AML-193 (cell line): ENCODE results near the gene SPOCD1.

Experiments used
- DNase-seq, 2 experiments: peaks; one replicate each; lab custom pipeline; 2025; lab: John Stamatoyannopoulos, UW

The SPOCD1 gene

DNA sequence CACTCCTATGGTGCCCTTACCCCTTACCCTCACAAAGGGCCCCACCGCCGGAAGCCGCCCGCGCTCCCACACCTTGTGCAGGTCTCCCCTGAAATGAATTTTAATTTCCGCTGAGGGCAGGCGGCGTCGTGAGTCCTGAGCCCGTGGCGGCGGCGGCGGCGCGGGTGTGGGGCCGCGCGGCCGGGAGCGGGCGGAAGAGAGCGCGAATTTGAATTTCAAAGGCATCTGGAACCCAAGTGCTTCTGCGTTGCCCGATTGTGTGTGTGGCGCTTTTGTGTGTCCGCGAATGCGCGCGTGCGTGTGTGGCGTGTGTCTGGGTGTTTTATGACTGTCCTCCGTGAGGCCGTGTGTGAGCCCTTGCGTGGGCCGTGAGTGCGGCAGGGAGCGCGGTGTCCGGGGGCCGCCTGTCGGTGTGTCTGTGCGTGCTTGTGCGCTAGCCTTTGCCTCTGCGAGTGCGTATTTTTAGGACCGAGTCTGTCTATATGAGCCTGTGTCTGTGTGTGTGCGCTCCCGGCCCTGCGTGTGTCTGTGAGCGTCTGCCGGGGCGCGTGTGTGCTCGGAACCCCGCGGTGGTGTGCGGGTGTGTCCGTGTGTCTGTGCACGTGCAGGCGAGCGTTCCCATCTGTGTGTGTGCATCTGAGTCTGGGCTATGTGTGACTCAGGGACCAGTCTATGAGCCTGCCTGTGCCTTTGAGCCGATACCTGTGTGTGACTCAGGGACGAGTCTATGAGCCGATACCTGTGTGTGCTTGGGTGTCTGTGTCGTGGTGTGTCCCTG lies 43.7 kb downstream of the SPOCD1 start:
- no peak for DNase-seq

DNA sequence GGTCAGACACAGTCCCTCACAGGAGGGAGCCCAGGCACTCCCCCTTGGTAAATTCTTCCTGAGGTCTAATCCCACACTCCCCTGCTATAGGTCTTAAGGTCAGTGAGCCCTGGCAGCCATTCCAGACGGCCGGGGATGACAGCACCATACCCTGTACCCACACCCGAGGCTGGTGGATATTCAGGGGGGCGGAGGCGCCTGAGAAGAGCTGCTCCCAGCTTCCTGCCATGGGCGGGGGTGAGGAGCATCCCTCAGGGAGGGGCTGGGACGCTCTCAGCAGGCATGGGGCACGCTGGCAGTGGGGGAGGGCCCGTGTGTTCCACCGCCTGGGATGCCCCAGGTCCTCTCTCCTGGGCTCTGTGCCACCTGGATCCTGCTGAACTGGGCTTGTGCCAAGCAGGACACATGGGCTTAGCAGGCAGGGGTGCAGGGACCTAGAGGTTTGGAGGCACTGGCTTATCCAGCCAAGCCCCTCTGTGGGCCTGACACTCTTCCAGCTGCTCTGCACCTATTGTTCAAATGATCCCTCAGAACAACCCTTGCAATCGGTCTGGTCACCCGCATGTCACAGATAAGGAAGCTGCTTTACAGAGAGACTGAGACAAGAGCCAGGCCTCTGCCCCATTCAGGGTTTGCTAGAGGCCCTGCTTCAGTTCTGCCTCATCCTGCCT lies 46.0 kb downstream of the SPOCD1 start:
- no peak for DNase-seq

DNA sequence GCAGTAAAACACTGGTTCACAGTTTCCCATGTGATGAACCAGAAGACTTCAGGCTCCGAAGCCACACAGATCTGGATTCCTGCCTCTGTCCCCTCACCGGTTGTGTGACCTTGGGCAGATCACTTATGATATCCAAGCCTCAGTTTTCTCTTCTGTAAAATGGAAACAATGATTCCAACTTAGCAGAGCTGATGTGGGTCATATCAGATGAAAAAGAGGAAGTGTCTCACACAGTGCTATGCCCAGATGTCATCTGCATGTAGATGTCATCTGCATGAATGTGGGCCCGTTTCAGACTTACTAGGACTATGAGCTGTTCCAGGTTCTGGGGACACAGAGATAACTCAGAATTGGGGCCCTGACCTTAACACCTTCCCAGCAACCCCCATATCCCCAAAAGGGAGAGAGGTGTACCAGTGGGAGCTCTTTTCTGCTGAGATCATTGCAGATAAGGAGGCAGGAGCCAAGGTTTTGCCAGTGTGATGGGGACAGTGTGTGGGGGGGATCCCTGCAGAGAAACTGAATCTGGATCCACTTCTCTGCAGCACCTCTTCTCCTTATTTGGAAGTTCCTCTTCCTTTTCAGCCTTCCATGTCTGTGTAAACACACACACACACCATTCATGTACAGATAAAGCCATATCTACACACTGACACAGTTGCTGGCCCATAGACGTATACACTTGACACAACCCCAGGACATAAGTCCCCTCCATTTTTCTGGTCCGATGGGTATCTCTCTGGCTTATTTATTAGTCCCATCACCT lies 46.7 kb downstream of the SPOCD1 start:
- peak in 1 of 2 experiments; percentile 25 for DNase-seq

DNA sequence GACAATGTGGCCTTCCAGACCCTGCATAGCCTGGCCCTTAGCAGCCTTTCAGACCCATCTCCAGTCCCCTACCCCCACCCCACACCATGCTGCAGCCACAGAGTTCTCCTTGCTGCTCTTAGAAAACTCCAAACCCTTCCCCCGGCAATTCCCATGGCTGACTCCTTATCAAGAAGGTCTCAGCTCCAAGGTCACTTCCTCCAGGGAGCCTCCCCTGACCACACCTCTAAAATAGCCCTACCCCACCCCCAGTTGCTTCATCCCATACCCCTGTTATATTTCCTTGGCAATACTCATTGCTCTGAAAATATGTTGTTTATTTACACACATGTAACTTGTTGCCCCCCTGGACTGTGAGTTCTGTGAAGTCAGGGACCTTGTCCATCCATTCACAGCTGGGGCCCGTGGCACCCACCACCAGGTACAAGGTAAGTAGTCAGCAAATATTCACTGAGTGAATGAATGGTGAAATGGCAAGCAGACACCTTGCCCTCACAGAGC lies 47.4 kb downstream of the SPOCD1 start:
- no peak for DNase-seq

DNA sequence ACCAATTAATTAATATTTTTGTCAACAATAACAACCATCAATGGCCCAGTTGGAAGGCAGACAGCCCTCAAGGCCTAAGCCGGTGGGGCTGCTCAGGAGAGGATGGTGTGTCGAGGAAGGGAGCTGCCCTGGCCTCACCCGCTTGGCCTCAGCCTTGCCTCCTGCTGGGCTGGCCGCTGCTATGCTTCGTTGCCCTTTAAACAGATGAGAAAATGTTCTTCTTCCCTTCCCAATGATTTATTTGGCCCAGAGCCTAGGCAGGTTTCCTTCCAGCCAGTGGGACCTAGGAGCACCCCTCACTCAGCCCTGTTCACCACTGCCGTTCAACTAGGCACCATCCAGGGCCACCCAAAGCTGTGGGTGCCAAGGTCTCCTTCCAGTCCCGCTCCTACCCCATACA lies 48.6 kb downstream of the SPOCD1 start:
- DNase-seq: no peak

DNA sequence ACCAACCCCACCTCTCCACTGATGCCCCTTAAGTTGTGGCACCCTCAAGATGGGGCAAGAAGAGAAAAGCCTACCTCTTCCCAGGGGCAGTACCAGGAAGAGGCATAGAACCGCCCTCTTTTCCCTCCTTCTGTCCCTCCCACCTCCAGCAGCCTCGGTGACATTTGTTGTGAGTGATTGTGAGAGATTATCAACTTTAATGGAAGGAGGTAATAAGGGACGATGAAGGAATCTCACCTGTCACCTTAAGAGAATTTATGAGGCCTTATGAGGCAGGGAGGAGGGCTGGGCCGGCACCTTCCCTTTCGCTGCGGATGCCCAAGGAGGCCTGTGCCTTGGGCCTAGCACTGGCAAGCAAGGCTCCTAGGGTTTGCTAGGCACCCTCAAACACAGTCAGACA lies 50.3 kb downstream of the SPOCD1 start:
- no peak for DNase-seq

DNA sequence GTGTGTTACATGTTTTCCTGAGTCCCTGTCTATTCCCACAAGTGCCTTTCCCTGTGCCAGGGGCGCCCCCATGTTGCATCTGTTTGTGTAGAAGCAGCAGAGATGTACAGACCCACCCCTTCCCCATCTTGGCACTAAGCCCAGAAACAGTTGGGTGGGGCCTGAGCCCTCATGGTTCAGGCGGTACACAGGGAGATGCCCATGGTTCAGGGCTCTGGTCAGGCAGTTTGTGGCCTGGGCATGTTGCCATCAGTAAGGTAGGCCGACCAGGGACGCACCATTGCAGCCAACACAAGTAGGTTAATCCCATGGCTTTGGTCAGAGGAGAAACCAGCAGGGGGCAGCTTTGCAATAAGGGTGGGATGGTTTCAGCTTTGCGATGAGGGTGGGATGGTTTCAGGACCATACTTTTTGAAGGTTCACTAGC lies 50.8 kb downstream of the SPOCD1 start:
- DNase-seq: peak; percentile 10 to 18

DNA sequence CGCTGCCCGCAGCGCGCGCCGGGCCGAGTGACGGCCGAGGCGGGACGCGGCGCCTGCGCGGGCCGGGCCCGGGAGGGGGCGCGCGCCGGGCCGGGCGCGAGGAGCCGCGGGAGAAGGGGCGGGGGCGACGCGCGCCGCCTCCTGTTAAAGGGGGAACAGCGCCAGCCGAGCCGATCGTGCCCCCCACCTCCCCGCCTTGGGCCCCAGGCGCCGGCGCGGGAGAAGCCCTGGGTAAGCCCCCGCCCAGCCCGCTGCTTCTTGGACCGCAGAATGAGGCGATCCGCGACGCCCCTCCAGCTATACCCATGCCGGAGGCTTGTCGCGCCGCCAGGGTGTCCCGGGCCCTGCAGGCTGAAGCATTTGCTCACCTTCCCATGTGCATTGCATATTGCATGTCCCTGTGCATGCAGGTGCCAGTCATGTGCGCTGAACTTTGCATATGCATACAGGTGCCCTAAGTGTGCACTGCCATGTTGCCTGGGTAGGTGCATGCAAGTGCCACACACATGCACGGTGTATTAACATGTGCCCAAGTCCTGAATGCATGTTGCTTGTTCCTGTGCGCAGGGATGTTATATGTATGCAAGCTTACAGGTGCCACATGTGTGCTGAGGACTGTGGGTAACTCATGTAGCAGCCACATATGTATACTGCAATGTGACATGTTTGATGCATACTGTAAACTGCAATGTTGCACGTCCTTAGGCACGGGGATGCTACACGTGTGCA lies 51.3 kb downstream of the SPOCD1 start, which contains the start of gene ADGRB2:
Gene ADGRB2, minus strand, starts transcription at position 29 of the 729 bp plus-strand sequence. CDS start 7,119 bp downstream, outside the sequence.
- DNase-seq: peak in 1 of 2 experiments; percentile 8

DNA sequence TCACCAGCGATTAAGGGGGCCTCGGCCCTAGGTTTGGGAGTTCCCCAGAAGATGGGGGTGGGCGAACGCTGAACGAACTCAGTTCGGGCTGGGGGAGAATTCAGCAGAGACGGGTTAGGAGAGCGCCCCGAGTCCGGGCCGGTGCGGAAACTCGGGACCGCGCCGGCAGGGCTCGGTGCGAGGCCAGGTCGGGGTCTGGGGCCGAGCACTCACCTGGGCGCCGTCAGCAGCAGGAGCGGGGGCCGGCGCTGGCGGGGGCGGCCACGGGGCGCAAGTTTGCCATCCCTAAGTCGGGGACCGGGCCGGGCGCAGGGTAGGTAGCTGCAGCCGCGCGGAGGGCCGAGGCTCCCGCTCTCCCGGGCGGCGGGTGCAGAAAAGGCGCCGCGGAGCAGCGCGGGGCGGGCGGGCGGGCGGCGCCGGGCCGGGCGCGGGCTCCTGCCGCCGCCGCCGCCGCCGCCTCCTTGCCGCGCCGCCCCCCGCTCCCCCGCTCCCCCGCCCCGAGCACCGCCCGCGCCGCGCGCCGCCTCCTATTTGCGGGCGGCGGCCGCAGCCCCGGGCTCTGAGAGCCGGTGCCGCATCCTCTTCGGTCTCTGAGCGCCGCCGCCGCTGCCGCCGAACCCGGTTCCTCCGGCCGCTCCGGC lies 52.0 kb downstream of the SPOCD1 start:
- DNase-seq: no peak

DNA sequence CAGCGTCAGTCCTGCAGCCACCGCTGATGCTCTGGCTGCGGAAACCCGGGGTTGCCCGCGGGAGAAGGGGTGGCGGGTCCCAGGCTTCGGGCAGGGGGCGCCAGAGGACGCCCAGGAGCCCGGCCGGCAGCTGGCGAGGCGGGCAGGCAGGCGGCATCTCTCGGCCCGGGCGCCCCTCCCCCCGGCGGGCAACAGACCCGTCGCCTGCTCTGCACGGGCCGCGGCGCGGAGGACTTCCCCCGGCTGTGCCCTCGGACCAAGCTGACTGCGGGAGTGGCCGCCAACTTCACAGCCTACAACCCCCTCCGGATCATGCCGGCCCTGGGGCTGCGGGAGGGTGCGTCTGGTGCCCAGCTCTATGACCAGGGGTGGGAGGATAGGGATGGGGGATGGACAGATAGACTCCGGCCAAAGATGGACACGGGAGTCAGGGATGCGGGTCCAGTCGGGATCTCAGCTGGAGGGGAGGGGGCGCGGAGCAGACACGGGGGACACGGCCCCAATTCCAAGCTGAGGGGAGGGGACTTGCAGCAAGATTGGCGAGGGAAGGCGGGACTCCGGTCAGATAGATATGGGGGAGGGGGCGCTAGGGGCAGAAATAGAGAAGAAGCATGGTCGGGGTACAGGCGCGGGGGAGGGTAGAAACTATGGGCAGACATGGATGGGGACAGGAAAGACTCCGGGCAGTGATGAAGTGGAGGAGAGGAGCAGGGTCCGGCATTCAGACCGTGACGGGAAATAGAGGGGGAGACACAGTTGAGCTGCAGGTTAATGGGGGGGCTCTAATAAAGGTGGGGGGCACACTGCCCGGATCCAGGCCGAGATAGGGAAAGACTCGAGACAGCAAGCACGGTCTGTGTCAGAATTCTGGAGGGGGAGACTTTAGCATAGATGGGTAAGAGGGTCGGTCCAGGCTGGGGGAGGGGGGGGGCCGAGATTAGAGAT lies 52.8 kb downstream of the SPOCD1 start:
- peak; percentile 17 to 27 for DNase-seq

DNA sequence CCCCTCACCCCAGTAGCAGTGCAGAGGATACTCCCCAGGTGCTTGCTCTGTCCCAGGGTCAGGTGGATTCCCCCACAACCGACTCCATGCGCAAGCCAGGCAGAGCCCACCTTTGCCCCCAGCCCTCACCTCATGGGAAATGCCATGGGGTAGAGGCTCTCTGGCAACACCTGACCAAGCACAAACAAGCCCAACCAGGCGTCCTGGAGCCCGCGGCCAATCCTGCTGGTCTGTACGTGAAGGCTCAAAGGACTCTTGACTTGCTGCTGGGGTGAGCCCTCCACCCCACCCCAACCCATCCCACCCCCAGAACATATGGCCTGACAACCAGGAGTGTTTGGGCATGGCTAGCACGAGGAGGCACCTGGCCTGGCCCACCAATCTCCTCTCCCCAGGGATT lies 53.5 kb downstream of the SPOCD1 start:
- DNase-seq: no peak

DNA sequence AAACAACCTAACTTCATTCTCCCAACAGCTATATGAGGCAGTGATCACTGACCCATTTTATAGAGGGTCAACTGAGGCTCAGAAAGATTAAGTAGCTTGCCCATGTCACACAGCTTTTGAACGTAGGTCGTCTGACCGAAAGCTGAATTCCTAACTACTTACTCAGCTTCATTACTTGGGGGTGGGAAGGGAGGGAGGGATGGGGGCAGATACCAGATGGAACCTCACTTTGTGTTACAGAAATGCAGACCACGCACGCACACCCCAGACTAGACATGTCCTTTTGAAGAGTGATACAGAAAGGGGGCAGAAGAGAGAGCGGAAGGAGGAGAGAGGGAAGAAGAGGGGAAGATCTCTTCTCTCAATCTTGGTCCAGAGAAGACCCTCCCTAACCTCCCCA lies 53.9 kb downstream of the SPOCD1 start:
- DNase-seq: no peak

DNA sequence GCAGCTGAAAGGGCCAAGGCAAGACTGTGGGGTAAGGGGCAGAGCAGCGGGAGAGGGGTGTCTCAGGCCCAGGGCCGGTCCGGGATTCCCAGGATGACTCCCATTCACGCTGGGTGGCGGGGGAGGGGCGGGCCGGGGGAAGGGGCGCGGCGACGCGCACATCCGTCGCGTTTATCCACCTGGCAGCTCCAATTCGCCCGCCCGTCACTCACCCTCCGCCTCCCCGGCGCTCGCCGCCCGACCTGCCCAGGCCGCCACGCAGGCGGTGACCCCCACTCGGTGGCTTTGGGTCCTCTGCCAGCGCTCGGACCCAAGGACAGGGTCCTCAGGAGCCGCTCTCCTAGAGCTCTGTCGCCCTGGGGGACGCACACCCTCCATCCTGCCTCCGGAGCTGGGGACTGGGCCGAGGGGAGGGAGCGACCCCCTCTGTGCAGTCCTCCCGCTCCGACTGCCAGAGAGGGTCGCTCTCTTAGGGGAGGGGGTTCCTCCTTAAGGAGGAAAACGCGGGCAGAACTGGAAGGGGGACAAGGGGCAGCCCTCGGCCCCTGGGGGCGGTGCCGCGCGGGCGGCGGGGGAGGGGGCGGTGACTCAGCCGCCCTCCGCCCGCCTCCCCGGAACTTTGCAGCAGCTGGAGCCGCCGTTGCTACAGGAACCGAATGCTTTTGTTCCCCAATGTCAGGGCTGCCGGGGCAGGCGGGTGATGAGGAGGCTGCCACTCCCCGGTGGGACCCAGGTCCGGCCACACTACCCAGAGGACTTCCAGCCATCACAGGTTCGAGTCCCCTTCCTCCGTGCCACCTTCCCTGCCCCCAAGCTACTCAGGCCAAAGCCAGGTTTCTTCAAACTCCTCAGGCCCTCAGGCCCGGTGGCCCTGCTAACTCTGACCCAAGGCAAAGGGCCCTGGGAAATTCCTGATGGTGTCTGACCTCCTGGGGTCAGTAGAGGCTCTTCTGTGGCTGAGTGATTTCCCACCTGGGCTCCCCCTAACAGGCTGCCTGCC lies 55.1 kb downstream of the SPOCD1 start:
- peak; percentile 27 to 38 for DNase-seq

DNA sequence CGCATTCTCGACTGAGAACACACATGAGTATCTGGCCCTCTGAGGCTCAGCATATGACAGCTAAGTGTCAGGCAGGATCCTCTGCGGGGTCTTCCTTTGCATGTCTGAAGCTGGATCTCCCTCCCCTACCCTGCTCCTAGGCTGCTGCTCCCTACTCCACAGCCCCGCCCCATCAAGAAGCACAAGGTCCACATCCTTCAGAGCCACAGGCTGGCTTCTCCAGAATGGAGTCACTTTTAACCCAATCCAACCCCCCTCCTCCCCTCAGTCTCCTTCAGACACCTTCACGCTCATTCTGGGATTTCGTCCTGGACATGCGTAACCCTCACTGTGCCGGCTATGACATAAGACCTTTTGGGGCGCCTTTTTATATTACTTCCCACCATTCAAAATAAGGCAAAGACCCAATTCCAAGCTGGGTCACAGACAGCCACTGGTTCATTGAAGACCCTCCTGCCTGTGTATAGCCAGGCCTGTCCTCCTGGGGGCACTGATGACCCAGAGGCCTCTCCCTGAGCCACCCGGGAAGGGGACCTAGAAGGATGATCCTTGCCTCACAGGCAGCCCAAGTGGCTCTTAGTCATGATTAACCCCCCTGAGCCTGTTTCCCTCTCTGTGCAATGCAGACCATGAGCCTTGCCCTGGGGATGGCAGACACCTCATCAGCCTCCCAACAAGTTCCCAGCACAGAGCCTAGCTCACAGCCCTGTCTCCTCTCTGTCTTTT lies 56.4 kb downstream of the SPOCD1 start:
- no peak for DNase-seq

DNA sequence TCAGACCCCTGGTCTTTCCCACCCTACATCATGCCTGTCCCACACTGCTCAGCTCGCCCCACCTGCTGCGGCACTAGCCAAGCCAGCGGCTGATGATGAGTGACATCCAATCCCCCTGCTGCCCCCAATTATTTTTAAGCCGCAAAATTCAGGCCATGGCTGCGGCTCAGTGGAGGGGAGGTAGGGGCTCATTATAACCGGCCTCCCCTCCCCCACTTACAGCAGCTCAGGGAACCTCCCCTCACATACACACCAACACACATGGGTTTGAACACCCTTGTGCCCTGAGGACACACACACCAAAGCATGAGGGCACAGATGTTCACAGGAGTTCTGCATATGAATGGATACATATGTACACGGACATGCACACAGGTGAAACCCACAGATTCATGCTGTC lies 57.0 kb downstream of the SPOCD1 start:
- DNase-seq: no peak

DNA sequence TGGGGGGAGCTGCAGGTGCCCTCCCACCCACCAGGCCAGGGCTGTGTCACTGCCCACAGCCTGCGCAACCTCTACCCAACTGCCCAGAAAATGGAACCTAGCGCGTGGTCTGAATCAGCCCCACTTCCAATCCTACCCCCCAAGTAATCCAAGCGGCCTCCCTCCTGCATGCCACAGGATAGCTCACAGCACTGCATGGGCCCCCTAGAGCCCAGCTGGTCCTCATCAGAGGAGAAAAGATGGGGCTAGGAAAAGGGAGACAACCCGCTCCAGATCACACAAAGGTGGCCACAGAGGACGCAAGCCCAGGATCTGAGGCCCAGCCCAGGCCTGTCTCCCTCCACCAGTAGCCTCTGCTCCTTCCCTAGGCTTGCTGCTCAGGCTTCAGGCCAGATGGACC lies 57.8 kb downstream of the SPOCD1 start:
- no peak for DNase-seq

DNA sequence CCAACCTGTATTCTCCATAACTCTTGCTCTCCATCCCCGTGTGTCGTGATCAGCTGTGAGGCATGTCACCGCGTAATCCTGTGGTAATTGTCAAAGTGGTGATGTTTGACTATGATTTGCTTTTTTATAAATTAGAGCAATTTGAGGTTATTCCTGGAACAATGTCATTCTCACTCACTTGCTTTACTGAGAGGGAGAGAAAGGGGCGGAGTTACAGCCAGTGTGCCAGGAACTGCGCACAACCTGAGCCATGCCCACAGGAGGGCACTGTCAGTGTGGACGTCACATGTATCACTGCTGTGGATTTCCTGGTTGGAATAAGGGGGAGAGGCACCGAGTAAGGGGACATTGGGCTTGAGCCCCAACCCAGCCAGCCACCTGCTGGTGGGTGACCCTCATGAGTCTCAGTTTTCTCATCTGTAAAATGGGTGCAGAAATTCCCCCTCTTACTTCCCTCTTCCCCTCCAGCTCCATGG lies 58.6 kb downstream of the SPOCD1 start:
- no peak for DNase-seq

DNA sequence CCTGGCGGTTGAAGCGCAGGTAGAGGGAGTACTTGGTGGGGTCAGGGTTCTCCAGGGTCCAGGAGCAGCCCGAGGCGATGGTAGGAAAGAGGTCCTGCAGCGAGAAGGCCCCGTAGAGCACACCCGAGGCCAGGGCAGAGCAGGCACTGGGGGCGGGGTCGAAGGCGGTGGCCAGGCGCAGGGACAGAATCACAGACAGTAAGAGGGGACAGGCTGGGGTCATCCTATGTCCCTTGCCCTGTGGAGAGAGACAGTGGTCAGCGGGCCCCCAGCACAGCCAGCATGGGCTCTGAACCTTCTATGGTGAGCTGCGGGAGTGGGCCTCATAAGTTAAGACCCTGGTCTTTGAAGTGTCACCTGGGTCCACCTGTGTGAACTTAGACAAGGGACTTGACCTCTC lies 59.2 kb downstream of the SPOCD1 start:
- no peak for DNase-seq
